Measurements from ENCODE around the gene PTTG1IP2.

The PTTG1IP2 gene

GRCh38 chr7:90560730-90561129, 91.3 kb downstream of the PTTG1IP2 start:
- H3K4me3 Mint-ChIP-seq, result no peak overlapping the region
- H3K27me3 Mint-ChIP-seq (ENCODE audit: low read depth), result no peaks in the 10 kb centered on the region
- H3K36me3 Mint-ChIP-seq (ENCODE audit: low read depth), result no peaks in the 10 kb centered on the region
- DNase-seq (ENCODE audit: low spot score), result no peak
- H3K9me3 Mint-ChIP-seq, result no peaks in the 10 kb centered on the region
- H3K4me1 Mint-ChIP-seq (ENCODE audit: low read depth), result no peaks in the 10 kb centered on the region
- H3K27ac Mint-ChIP-seq, result no peak overlapping the region
